ENCODE measurements around the gene FAM53B.
A peak's percentile ranks its signal among the peaks of the same experiment; 100 is the strongest.

Gene FAM53B

GRCh38 chr10:124605481-124605855 is 138.7 kb downstream of the FAM53B start:
- TF ChIP-seq, protein P1, sequence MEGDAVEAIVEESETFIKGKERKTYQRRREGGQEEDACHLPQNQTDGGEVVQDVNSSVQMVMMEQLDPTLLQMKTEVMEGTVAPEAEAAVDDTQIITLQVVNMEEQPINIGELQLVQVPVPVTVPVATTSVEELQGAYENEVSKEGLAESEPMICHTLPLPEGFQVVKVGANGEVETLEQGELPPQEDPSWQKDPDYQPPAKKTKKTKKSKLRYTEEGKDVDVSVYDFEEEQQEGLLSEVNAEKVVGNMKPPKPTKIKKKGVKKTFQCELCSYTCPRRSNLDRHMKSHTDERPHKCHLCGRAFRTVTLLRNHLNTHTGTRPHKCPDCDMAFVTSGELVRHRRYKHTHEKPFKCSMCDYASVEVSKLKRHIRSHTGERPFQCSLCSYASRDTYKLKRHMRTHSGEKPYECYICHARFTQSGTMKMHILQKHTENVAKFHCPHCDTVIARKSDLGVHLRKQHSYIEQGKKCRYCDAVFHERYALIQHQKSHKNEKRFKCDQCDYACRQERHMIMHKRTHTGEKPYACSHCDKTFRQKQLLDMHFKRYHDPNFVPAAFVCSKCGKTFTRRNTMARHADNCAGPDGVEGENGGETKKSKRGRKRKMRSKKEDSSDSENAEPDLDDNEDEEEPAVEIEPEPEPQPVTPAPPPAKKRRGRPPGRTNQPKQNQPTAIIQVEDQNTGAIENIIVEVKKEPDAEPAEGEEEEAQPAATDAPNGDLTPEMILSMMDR (IDR thresholded peaks at IDR 0.05; ENCODE audit: low read depth, low read length), result no peak
- no peak overlapping the region for H3K4me3 ChIP-seq (ENCODE audit: low read depth, low read length)
- no peaks in the 10 kb centered on the region for H3K36me3 ChIP-seq
- no peak for DNase-seq
- no peaks in the 10 kb centered on the region for H3K27me3 ChIP-seq (ENCODE audit: insufficient read depth, low read depth, severe bottlenecking)
- no peaks in the 10 kb centered on the region for H3K9me3 ChIP-seq (ENCODE audit: severe bottlenecking)
- no peak overlapping the region for H3K27ac ChIP-seq

- no peak for DNase-seq
- no peaks in the 10 kb centered on the region for H3K36me3 ChIP-seq
- H3K27ac ChIP-seq, result no peak overlapping the region
- TF ChIP-seq, protein P1 (IDR thresholded peaks at IDR 0.05; ENCODE audit: low read depth, low read length), result no peak
- no peaks in the 10 kb centered on the region for H3K9me3 ChIP-seq (ENCODE audit: severe bottlenecking)
- no peaks in the 10 kb centered on the region for H3K27me3 ChIP-seq (ENCODE audit: insufficient read depth, low read depth, severe bottlenecking)
- H3K4me3 ChIP-seq (ENCODE audit: low read depth, low read length), result no peak overlapping the region
Observed at GRCh38 chr10:124605001-124605370, 139.2 kb downstream of the FAM53B start.

DNA sequence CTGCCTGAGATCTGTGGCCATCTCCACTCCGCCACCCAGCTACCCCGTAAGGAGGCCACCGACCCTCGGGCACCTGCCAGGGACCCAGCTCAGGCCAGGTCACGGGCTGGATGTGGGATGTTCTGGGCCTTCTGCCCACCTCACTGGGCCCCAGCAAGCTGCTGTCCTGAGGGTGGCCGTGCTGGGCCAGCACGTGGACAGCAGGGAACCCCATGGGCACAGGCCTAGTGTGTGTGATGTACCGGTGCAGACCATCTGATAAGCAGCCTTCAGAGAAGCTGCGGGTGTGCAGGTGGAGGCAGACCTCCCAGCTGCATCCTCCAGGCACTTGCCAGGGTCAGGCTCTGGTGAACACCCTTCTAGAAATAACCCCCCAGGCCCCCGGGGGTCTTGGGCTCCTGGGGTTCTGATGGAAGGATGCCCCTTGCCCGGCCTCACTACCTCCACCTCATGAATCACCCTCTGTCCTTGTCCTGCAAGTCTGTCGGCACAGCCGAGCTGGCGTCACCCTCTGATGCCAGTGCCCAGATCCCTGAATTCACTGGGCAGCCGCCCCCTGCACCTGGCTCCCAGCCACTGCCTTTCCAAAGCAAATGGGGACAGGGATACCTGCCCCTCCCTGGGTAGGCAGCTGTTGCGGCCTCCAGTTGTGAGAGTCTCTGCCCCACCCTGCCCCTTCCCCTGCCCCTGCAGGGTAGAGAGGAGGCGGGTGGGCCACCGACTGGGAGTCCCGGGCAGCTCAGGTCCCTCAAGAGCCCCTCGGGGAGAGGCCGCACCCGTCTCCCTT is 139.8 kb downstream of the FAM53B start:
- no peaks in the 10 kb centered on the region for H3K9me3 ChIP-seq (ENCODE audit: severe bottlenecking)
- H3K4me3 ChIP-seq (ENCODE audit: low read depth, low read length), result no peak overlapping the region
- no peak overlapping the region for H3K27ac ChIP-seq
- TF ChIP-seq, protein P1 (IDR thresholded peaks at IDR 0.05; ENCODE audit: low read depth, low read length), result no peak
- H3K27me3 ChIP-seq (ENCODE audit: insufficient read depth, low read depth, severe bottlenecking), result no peaks in the 10 kb centered on the region
- DNase-seq, result no peak
- H3K36me3 ChIP-seq, result no peaks in the 10 kb centered on the region

- peak overlapping the region; percentile 41 for H3K27ac ChIP-seq
- TF ChIP-seq, protein P1 (IDR thresholded peaks at IDR 0.05; ENCODE audit: low read depth, low read length), result no peak
- H3K27me3 ChIP-seq (ENCODE audit: insufficient read depth, low read depth, severe bottlenecking), result no peaks in the 10 kb centered on the region
- H3K9me3 ChIP-seq (ENCODE audit: severe bottlenecking), result no peaks in the 10 kb centered on the region
- H3K36me3 ChIP-seq, result no peaks in the 10 kb centered on the region
- DNase-seq, result no peak
- H3K4me3 ChIP-seq (ENCODE audit: low read depth, low read length), result no peak overlapping the region
Observed at GRCh38 chr10:124603376-124604213, 140.6 kb downstream of the FAM53B start.

GRCh38 chr10:124602646-124603365 is 141.4 kb downstream of the FAM53B start:
- H3K4me3 ChIP-seq (ENCODE audit: low read depth, low read length), result no peak overlapping the region
- H3K27ac ChIP-seq, result no peak overlapping the region
- H3K27me3 ChIP-seq (ENCODE audit: insufficient read depth, low read depth, severe bottlenecking), result no peaks in the 10 kb centered on the region
- H3K36me3 ChIP-seq, result no peaks in the 10 kb centered on the region
- peak; percentile 50 for DNase-seq
- TF ChIP-seq, protein P1 (IDR thresholded peaks at IDR 0.05; ENCODE audit: low read depth, low read length), result no peak
- H3K9me3 ChIP-seq (ENCODE audit: severe bottlenecking), result no peaks in the 10 kb centered on the region

All from WERI-Rb-1 (cell line).